HG03097 (cell line): ENCODE data around the gene MAPK6.
"Not testable (repeated sequence)": the region's sequence is repeated elsewhere in the genome, so short reads cannot be mapped to it uniquely, and the experiment has no call there.

Source experiments
- ATAC-seq: cut with Tn5 transposase; IDR thresholded peaks from one replicate; pipeline ENCODE4 v1.9.1; 2021; ENCODE audit not compliant: unreplicated experiment, low FRiP score

Gene MAPK6

DNA sequence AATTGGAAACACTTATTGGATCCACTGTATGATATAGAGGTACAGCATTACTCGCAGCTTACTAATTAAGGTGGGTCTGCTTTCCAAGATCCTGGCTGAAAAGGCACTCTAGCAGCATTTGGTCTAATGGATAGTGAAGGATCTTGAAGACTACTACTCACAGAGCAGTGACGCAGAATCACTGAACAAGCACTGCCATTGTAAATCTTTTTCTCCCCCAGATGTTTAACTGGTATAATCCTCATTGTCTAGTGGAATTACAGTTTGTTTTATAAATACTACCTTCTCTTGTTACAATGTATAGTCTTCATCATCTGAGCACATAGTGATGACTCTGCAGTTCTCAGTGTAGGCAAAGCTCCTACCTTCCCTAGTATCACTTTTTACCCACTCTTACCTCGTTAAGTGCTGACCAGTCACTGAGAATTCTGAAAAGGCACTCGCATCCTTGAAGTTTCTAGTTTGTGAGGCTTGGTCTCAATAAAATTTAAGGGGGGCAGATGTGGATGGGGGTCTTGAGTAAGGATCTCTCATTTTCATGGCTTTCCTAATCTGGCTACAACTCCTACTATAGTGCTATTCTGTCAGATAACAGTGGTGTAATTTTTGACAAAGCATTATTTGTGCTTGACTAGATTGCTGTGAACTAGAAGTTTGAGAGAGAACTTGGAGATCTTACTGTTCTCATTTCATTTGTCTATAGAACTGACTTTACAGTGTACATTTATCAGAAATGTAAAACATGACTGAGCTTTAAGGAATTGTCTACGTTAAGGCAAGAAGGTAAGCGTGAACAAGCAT is 23.2 kb downstream of the MAPK6 start:
- ATAC-seq: no peak

DNA sequence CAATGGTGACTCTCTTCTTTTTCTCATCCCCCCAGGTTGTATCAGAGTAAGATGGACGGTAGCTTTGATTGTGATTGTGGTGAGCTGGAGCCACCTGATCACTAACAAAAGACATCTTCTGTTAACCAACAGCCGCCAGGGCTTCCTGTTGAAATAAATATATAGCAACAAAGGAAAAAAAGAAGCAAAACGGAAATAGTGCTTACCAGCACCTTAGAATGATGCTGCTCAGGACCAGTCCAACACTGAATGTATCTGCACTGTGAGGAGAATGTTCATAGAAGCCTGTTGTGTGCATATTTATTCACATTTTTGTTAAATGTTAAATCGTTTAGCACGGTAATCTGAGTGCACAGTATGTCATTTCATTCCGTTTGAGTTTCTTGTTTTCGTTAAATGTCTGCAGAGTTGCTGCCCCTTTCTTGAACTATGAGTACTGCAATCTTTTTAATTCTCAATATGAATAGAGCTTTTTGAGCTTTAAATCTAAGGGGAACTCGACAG is 26.8 kb downstream of the MAPK6 start:
- ATAC-seq: not testable (repeated sequence)

- ATAC-seq: not testable (repeated sequence)
These were observed 27.5 kb downstream of the MAPK6 start for GRCh38 chr15:52046552-52046951.

DNA sequence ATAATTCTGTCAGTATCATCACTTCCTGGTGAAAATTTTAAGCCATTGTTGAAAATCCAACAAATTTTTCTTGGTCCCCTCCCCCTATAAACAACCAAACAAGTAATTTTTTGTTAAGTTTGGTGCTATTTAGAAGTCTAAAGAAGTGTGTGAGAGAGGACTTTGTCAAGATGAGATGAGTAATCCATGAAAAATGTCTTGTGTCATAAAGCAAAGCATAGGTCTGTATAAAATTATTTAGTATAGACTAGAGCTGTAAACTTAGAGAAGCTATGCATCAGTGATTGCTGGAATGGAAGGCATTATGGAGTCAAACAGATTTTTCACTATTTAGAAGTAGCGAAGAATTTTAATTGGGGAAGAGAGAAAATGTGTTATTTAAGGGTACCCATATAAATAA is 31.4 kb downstream of the MAPK6 start:
- ATAC-seq: no peak

- no peak for ATAC-seq
These were observed 33.3 kb downstream of the MAPK6 start for GRCh38 chr15:52052066-52052935.

GRCh38 chr15:52054381-52054780 is 35.4 kb downstream of the MAPK6 start:
- no peak for ATAC-seq

DNA sequence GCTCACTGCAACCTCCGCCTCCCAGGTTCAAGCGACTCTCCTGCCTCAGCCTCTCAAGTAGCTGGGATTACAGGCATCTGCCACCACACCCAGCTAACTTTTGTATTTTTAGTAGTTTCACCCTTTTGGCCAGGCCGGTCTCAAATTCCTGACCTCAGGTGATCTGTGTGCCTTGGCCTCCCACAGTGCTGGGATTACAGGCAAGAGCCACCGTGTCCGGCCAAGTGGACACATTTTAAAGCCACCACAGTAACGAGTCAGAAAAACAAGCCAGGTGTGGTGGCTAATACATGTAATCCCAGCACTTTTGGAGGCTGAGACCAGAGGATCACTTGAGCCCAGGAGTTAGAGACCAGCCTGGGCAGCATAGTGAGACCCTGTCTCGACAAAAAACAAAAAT is 35.8 kb downstream of the MAPK6 start:
- not testable (repeated sequence) for ATAC-seq

DNA sequence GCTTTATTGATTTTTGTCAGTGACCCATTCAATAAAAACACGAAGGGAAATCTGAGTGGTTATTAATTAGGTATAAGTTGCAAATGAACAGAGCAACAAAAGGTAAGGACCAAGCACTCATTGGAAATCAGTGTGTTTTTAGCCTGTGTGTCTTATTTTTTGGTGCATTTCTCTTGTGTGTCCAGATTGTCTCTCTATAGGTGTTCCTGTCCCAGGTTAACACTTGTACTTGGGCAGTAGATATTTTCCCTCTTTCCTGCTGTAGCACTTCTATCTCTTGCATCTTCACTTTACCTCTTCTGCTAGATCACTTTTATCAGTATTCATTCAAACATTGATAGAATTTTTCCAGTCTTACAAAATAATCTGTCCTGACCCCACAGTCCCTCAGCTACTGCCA is 37.0 kb downstream of the MAPK6 start:
- no peak for ATAC-seq

GRCh38 chr15:52056496-52056895 is 37.5 kb downstream of the MAPK6 start:
- no peak for ATAC-seq

DNA sequence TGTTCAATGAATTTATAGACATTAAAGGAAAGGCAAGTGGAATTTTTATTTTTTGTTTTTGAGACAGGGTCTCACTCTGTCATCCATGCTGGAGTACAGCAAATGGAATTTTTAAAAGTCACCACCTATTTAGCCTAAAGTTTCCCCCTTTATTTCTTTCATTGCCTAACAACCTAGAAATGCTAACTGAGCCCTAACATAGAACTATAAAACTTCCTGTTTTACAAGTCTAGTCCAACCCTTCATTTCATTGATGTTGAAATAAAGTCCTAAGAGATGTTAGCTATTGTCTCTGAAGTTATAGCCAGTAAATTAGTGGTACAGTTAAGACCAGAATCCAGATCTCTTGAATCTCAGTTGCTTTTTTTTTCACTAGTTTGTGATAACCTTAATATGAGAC is 39.0 kb downstream of the MAPK6 start:
- no peak for ATAC-seq

- ATAC-seq: no peak
These were observed 41.5 kb downstream of the MAPK6 start for GRCh38 chr15:52060501-52060900.

- ATAC-seq: no peak
These were observed 48.0 kb downstream of the MAPK6 start for GRCh38 chr15:52066842-52067544.

DNA sequence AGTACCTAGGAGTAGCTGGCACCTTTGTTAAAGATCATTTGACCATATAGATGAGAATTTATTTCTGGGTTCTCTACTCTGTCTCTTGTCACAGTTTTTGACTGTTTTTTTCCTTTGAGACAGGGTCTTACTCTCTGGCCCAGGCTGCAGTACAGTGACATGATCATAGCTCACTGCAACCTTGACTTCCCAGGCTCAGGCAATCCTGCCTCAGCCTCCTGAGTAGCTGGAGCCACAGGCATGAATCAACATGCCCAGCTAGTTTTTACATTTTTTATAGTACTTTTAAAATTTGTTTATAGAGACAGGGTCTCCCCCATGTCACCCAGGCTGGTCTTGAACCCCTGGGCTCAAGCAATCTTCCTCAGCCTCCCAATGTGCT is 48.5 kb downstream of the MAPK6 start:
- ATAC-seq: no peak

GRCh38 chr15:52068004-52068615 is 49.1 kb downstream of the MAPK6 start:
- ATAC-seq: no peak

GRCh38 chr15:52069559-52069958 is 50.5 kb downstream of the MAPK6 start:
- ATAC-seq: no peak

DNA sequence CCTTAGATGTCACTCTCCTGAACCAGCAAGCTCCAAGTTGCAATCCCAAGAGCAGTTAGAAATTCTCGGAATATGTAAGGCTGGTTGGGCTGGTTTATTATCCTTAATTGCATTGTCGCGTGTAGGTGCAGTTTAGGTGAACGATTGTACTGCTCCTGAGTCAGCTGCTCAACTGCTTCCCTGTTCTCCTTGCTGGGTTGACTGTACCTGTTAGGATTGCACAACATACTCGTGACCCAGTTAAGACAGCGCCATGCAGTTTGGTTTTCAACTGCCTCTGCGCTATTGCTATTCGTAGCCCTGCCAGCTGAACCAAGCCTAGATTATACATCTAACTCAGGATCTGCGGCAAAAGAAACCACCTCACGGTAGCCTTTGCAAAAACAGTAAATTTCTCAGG is 52.6 kb downstream of the MAPK6 start:
- no peak for ATAC-seq

DNA sequence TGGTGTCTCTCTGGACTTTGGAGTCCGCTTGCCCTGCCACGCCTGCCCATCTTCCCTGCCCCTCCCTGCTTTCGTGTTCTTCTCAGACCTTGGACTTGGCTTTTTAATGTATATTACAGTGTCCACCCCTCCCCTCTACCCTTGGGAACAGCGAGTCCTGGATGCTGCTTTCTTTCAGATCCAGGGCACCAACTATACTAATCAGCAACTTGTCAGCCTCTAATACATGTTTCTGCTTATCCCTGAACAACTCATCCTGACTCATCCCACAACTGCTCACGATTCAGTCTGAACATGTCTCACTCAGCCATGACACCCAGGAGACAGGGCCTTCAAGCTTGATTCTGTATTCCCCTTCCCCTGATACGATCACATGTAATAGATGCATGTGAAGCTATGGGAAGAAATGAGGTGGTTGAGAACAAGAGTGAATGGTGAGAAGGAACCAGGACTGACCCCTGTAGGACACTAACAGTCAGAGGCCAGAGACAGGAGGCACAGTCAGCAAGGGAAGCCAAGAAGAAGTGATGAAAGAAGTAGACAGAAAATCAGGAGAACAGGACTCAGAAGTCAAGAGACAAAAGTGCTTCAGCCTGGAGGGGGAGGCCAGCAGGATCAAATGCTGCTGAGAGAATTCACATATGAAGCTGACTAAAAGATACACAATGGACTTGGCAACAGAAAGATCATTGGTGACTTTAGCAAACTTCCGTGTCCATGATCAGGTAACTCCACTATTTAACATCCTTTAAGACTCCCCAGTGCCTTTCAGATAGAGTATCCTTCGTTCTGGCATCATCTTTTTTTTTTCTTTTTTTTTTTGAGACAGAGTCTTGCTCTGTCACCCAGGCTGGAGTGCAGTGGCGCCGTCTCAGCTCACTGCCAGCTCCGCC is 58.1 kb downstream of the MAPK6 start:
- ATAC-seq: no peak

DNA sequence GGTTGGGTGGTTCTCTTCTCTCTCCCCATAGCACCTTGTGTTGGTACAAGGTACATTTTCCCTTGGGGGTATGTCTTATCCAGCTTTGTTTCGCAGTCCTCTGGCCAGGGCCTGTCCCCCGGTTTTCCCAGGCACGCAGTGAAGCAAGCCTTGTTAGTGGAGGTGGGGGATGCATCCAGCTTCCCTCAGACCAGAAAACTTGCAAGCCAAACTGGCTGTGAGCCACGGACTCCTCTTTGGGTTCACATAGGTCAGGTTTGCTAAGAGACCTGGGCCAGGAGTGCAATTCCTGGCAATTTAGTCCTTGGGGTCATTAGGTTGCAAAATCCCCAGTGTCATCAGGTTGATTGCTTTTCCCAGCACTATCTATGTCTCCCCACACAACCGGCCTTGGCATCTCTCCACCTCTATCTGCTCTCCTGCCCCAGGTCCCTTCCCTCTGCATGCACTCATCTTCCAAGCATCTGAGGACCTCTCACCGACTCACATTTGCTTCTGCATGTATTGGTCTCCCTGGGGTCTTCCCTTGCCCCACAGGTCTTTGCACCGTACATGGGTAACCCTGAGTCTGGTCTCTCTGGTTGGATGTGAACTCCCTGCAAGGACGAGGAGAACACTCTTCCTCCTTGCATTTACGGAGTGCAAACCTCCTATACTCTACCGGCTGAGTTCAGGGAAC is 59.3 kb downstream of the MAPK6 start:
- ATAC-seq: no peak
